Transverse colon (tissue), 4 donors: ENCODE data around the gene TRIM56. TPM values are rescaled to one million over a fixed set of nuclear protein-coding genes. Genes with fewer than 3 reads are reported as not detected.
"Not testable (repeated sequence)": the region's sequence is repeated elsewhere in the genome, so short reads cannot be mapped to it uniquely, and the experiment has no call there.

Experiments
- DNase-seq: peaks from one replicate; pipeline ENCODE4 v3.0.0-alpha.2; 2019
- H3K27ac ChIP-seq, 4 donors: fragments of 200-600 bp; sonication (generic); 2 replicates each; pipeline ENCODE4 v1.5.1; 2016 to 2018; ENCODE audit warnings: inconsistent platforms in 4 of 4
- H3K27me3 ChIP-seq: fragments of 200-600 bp; sonication (generic); 2 replicates; pipeline ENCODE4 v1.5.1; 2017; ENCODE audit warnings: inconsistent platforms
- H3K36me3 ChIP-seq, 4 donors: fragments of 200-600 bp; sonication (generic); 2 replicates each; pipeline ENCODE4 v1.5.1; 2017 to 2019; ENCODE audit warnings: inconsistent platforms in 4 of 4
- H3K4me1 ChIP-seq, 4 donors: fragments of 200-600 bp; sonication (generic); 2 replicates each; pipeline ENCODE4 v1.5.1; 2017 to 2020; ENCODE audit warnings: inconsistent platforms in 4 of 4
- H3K4me3 ChIP-seq, 4 donors: fragments of 200-600 bp; sonication (generic); 1 replicate in 1 of 4; 2 replicates in 3 of 4; pipeline versions ENCODE4 v1.5.1 to v1.6.1; 2017 to 2019; ENCODE audit warnings: inconsistent platforms in 4 of 4
- H3K9me3 ChIP-seq, 2 donors: fragments of 200-600 bp; sonication (generic); 2 replicates each; pipeline ENCODE4 v1.5.1; 2017 to 2019; ENCODE audit warnings: inconsistent platforms in 2 of 2
- CTCF ChIP-seq, 5 experiments: fragments of 200-600 bp in 3 of 5; fragments of 450-650 bp in 2 of 5; sonication (generic) in 3 of 5; IDR thresholded peaks; 1 replicate in 2 of 5; 2 replicates in 3 of 5; pipeline ENCODE4 v1.5.1; 2016 to 2017; ENCODE audit warnings: antibody characterized with exemption in 5 of 5, inconsistent platforms in 3 of 5, mild to moderate bottlenecking in 2 of 5, moderate library complexity in 1 of 5
- EP300 ChIP-seq: sonication (generic); formaldehyde crosslinking; IDR thresholded peaks from one replicate; pipeline ENCODE4 v1.6.1; 2017; ENCODE audit warnings: antibody characterized with exemption, low read depth
- POLR2A ChIP-seq: fragments of 450-650 bp; IDR thresholded peaks from one replicate; pipeline ENCODE4 v1.6.1; 2016; ENCODE audit warnings: antibody characterized with exemption, mild to moderate bottlenecking, moderate library complexity
- POLR2AphosphoS5 ChIP-seq, 3 donors: sonication (generic); formaldehyde crosslinking; IDR thresholded peaks; one replicate each; pipeline ENCODE4 v1.6.1; 2016; ENCODE audit warnings: antibody characterized with exemption in 3 of 3
- WGBS, 2 donors: methylation state at CpG; one replicate each; pipeline ENCODE4 v1.1.5; 2018; ENCODE audit warnings: low coverage in 1 of 2; 5-methylcytosine and 5-hydroxymethylcytosine counted together
- in situ Hi-C, 4 donors: fragments of 200-750 bp; cut with MboI; loops; one replicate each; pipeline versions ENCODE4 v1.15.0 to v1.15.1; 2017; ENCODE audit warnings: low sequenced_read_pairs in 3 of 4, low pct_ligation_motif_present in 1 of 4, low pct_unique_long_range_greater_than_20kb in 1 of 4
- intact Hi-C: fragments of 100-400 bp; cut with DNase I; formaldehyde crosslinking; loops from one replicate; pipeline ENCODE4 v1.15.1; 2023; ENCODE audit warnings: low total_unique reads
- total RNA-seq, 4 donors: library from RNA; depleted of rRNA; stranded (reverse); fragments of >200 nt; gene quantifications; one replicate each; pipeline ENCODE4 v1.1.0, GENCODE V29; 2016

Gene TRIM56
- total RNA-seq, 4 donors from 2014 or later: 23.8 to 50.0 (median 35.1) TPM

GRCh38 chr7:101088069-101088425 is 2.8 kb downstream of the TRIM56 start:
- H3K36me3 ChIP-seq: peaks cover 0 to 14% (median 4%) of the 10 kb centered on the region in 4 donors
- WGBS, 2 donors: 95% methylated on average over 19 of the region's 21 CpGs; no CpG with 5 or more reads in 1 of the 2 donors
- in situ Hi-C loops: no loop called here

GRCh38 chr7:101088858-101089529 is 3.7 kb downstream of the TRIM56 start:
- H3K36me3 ChIP-seq: peaks cover 0 to 14% (median 4%) of the 10 kb centered on the region in 4 donors
- H3K9me3 ChIP-seq: no peaks in the 10 kb centered on the region
- TF ChIP-seq CTCF (IDR thresholded peaks at IDR 0.05) (no peak), EP300 (no peak), POLR2AphosphoS5 (IDR thresholded peaks at IDR 0.05) (no peak), POLR2A (no peak)
- no peak for DNase-seq
- WGBS, 2 donors: 91 to 100% methylated on average over 1 to 34 of the region's 41 CpGs
- no peak overlapping the region for H3K4me3 ChIP-seq
- H3K27me3 ChIP-seq: no peaks in the 10 kb centered on the region
- in situ Hi-C loops (no loop called here), intact Hi-C loops (no loop called here)
- no peak overlapping the region for H3K27ac ChIP-seq
- H3K4me1 ChIP-seq: peaks cover 15 to 26% (median 22%) of the 10 kb centered on the region in 4 donors

More at GRCh38 chr7:101088069-101088425, 2.8 kb downstream of the TRIM56 start:
- Histone ChIP-seq H3K9me3 (no peaks in the 10 kb centered on the region), H3K4me3 (no peak overlapping the region), H3K4me1 (peaks cover 15 to 23% (median 21%) of the 10 kb centered on the region in 4 donors), H3K27ac (no peak overlapping the region), H3K27me3 (no peaks in the 10 kb centered on the region)
- no peak for DNase-seq
- intact Hi-C loops: no loop called here
- TF ChIP-seq POLR2AphosphoS5 (IDR thresholded peaks at IDR 0.05) (no peak), POLR2A (no peak), EP300 (no peak), CTCF (IDR thresholded peaks at IDR 0.05) (no peak)

GRCh38 chr7:101089876-101090275 is 4.6 kb downstream of the TRIM56 start:
- no peak overlapping the region for H3K27ac ChIP-seq
- 80 to 90% methylated on average over 1 to 7 of the region's 9 CpGs for WGBS, 2 donors

GRCh38 chr7:101092266-101092905 is 7.1 kb downstream of the TRIM56 start:
- H3K27me3 ChIP-seq: not testable (repeated sequence)

More at GRCh38 chr7:101089876-101090275, 4.6 kb downstream of the TRIM56 start:
- H3K4me1 ChIP-seq: peaks cover 13 to 21% (median 17%) of the 10 kb centered on the region in 4 donors
- DNase-seq: no peak
- no peaks in the 10 kb centered on the region for H3K9me3 ChIP-seq
- in situ Hi-C loops (no loop called here), intact Hi-C loops (no loop called here)
- H3K36me3 ChIP-seq: peaks cover 0 to 14% (median 4%) of the 10 kb centered on the region in 4 donors
- H3K4me3 ChIP-seq: no peak overlapping the region
- H3K27me3 ChIP-seq: no peaks in the 10 kb centered on the region
- TF ChIP-seq EP300 (no peak), POLR2AphosphoS5 (IDR thresholded peaks at IDR 0.05) (no peak), CTCF (IDR thresholded peaks at IDR 0.05) (no peak), POLR2A (no peak)

More at GRCh38 chr7:101092266-101092905, 7.1 kb downstream of the TRIM56 start:
- 96% methylated on average over 5 of the region's 53 CpGs; no CpG with 5 or more reads in 1 of the 2 donors for WGBS, 2 donors
- H3K36me3 ChIP-seq: peaks cover 0 to 14% (median 4%) of the 10 kb centered on the region in 4 donors
- DNase-seq, H3K9me3 ChIP-seq, H3K4me1 ChIP-seq, H3K4me3 ChIP-seq, H3K27ac ChIP-seq, in situ Hi-C loops, intact Hi-C loops: not testable (repeated sequence)
